Sigmoid colon (tissue), 7 donors: Measurements from ENCODE around the gene THRB. TPM values are rescaled to one million over a fixed set of nuclear protein-coding genes. Genes with fewer than 3 reads are reported as not detected.

ENCODE experiments used
- DNase-seq: peaks from one replicate; pipeline ENCODE4 v3.0.0-alpha.2; 2019
- H3K27ac ChIP-seq, 4 donors: fragments of 200-600 bp; sonication (generic); one replicate each; pipeline ENCODE4 v1.5.1; 2016 to 2019; ENCODE audit warnings: mild to moderate bottlenecking in 1 of 4
- H3K27me3 ChIP-seq, 3 donors: fragments of 200-600 bp; sonication (generic); one replicate each; pipeline ENCODE4 v1.5.1; 2019; ENCODE audit warnings: mild to moderate bottlenecking in 1 of 3
- H3K36me3 ChIP-seq, 4 donors: fragments of 200-600 bp; sonication (generic); one replicate each; pipeline ENCODE4 v1.5.1; 2016 to 2019
- H3K4me1 ChIP-seq, 4 donors: fragments of 200-600 bp; sonication (generic); one replicate each; pipeline ENCODE4 v1.5.1; 2017 to 2019
- H3K4me3 ChIP-seq, 4 donors: fragments of 200-600 bp; sonication (generic); one replicate each; pipeline ENCODE4 v1.5.1; 2017 to 2019; ENCODE audit warnings: mild to moderate bottlenecking in 2 of 4, moderate library complexity in 1 of 4
- H3K9me3 ChIP-seq, 4 donors: fragments of 200-600 bp in 3 of 4; sonication (generic) in 3 of 4; one replicate each; pipeline versions ENCODE4 v1.5.1 to v1.6.1; 2013 to 2019
- EP300 ChIP-seq, 4 donors: sonication (generic); formaldehyde crosslinking; IDR thresholded peaks; one replicate each; pipeline ENCODE4 v1.6.1; 2017; ENCODE audit warnings: antibody characterized with exemption in 4 of 4
- POLR2A ChIP-seq, 2 donors: fragments of 450-650 bp; IDR thresholded peaks; one replicate each; pipeline ENCODE4 v1.6.1; 2016; ENCODE audit warnings: antibody characterized with exemption in 2 of 2, mild to moderate bottlenecking in 2 of 2, moderate library complexity in 2 of 2
- POLR2AphosphoS5 ChIP-seq, 4 donors: sonication (generic); formaldehyde crosslinking; IDR thresholded peaks; one replicate each; pipeline ENCODE4 v1.6.1; 2017; ENCODE audit warnings: antibody characterized with exemption in 4 of 4
- WGBS, 2 donors: extraction: QIAGEN DNeasy Blood & Tissue Kit; methylation state at CpG; one replicate each; pipeline ENCODE4 v1.1.7; 2013; 5-methylcytosine and 5-hydroxymethylcytosine counted together
- intact Hi-C: fragments of 100-400 bp; cut with DNase I; formaldehyde crosslinking; loops from one replicate; pipeline ENCODE4 v1.15.1; 2023
- polyA plus RNA-seq, 3 donors: library from polyadenylated mRNA; stranded (reverse); fragments of 200-250 nt; gene quantifications; one replicate each; pipeline ENCODE4 v1.2.3, GENCODE V29; 2013
- total RNA-seq, 4 donors: library from RNA; depleted of rRNA; stranded (reverse); fragments of >200 nt; gene quantifications; one replicate each; pipeline ENCODE4 v1.1.0, GENCODE V29; 2016
- TF ChIP-seq, protein P1 (sequence below), 4 experiments: fragments of 450-650 bp in 3 of 4; fragments of 200-600 bp in 1 of 4; IDR thresholded peaks; one replicate each; pipeline ENCODE4 v1.5.1; 2016 to 2019; ENCODE audit warnings: antibody characterized with exemption in 4 of 4, mild to moderate bottlenecking in 3 of 4, moderate library complexity in 2 of 4
- donor health status: healthy with polysubstance abuse.
- donor health status: Bipolar disorder and iron deficiency.
- donor health status: healthy.

The THRB gene
- total and polyA plus RNA-seq, 7 donors: 7.2 to 49.5 (median 29.7) TPM

DNA sequence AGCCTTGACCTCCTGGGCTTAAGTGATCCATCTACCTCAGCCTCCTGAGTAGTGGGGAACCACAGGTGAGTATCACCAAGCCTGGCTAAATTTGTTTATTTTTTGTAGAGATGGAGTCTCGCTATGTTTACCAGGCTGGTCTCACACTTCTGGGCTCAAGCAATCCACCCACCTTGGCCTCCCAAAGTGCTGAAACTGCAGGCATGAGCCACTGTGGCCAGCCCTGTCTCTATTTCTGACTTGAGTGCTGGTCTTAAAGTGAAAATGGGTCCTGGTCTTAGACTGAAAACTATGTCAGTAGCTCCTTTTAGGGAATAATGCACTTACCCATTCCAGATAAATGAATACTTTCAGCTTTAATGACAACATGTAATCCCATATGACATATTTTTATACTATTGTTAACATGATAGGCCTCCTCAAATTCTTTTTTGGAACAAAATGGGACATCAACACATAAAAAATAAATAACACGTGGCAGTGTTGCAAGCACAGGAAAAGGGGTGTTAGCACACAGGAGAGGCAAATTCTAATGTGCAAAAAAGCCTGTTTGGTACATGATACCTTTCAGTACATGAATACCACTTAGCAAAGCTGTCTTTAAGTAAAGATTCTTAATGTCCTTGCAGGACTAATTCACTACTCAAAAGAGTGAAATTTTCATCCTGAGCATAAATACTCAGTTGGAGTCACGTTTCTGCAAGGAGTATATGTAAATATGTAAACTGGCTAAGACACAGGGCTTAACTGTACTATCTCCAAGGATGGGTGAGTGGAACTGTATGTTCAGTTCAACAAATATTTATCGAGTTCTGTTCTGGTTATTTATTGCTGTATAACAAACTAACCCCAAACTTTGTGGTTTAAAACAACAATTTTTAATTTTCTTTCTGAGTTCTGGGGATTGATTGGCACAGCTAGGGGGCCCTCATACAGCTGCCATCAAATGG is 354.9 kb downstream of the THRB start:
- 69 to 77% methylated on average over 4 of the region's 4 CpGs for WGBS, 2 donors
- no peak for DNase-seq
- no peaks in the 10 kb centered on the region for H3K9me3 ChIP-seq
- H3K4me1 ChIP-seq: peaks cover 0 to 66% (median 57%) of the 10 kb centered on the region in 4 donors
- TF ChIP-seq EP300 (IDR thresholded peaks at IDR 0.05) (peak in 1 of 4 donors; percentile 44), POLR2AphosphoS5 (IDR thresholded peaks at IDR 0.05) (peak in 3 of 4 donors; percentile 14 to 21 (median 17)), POLR2A (IDR thresholded peaks at IDR 0.05) (no peak)
- TF ChIP-seq, protein P1, sequence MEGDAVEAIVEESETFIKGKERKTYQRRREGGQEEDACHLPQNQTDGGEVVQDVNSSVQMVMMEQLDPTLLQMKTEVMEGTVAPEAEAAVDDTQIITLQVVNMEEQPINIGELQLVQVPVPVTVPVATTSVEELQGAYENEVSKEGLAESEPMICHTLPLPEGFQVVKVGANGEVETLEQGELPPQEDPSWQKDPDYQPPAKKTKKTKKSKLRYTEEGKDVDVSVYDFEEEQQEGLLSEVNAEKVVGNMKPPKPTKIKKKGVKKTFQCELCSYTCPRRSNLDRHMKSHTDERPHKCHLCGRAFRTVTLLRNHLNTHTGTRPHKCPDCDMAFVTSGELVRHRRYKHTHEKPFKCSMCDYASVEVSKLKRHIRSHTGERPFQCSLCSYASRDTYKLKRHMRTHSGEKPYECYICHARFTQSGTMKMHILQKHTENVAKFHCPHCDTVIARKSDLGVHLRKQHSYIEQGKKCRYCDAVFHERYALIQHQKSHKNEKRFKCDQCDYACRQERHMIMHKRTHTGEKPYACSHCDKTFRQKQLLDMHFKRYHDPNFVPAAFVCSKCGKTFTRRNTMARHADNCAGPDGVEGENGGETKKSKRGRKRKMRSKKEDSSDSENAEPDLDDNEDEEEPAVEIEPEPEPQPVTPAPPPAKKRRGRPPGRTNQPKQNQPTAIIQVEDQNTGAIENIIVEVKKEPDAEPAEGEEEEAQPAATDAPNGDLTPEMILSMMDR (IDR thresholded peaks at IDR 0.05): no peak
- intact Hi-C loops: loop anchor here (5.0 kb wide), 2 partner anchors 83 to 97 kb away; no protein-coding TSS in a partner anchor
- H3K4me3 ChIP-seq: no peak overlapping the region
- no peaks in the 10 kb centered on the region for H3K27me3 ChIP-seq
- H3K27ac ChIP-seq: peak overlapping the region; percentile 56 to 79 (median 72)
- peaks cover 0 to 9% (median 6%) of the 10 kb centered on the region in 4 donors for H3K36me3 ChIP-seq

- WGBS, 2 donors: 73 to 78% methylated on average over 1 of the region's 1 CpG
- peaks cover 0 to 72% (median 58%) of the 10 kb centered on the region in 4 donors for H3K4me1 ChIP-seq
- H3K27me3 ChIP-seq: no peaks in the 10 kb centered on the region
- DNase-seq: no peak
- H3K4me3 ChIP-seq: no peak overlapping the region
- H3K27ac ChIP-seq: peak overlapping the region; percentile 56 to 79 (median 72)
- intact Hi-C loops: loop anchor here (5.0 kb wide), 2 partner anchors 83 to 97 kb away; no protein-coding TSS in a partner anchor
- peaks cover 0 to 11% (median 4%) of the 10 kb centered on the region in 4 donors for H3K36me3 ChIP-seq
- no peaks in the 10 kb centered on the region for H3K9me3 ChIP-seq
- TF ChIP-seq, protein P1 (IDR thresholded peaks at IDR 0.05): no peak
- peak in 3 of 4 donors; percentile 48 to 69 (median 63) for TF ChIP-seq POLR2AphosphoS5 (IDR thresholded peaks at IDR 0.05)
These were observed 355.8 kb downstream of the THRB start for GRCh38 chr3:24138876-24139256.

- Histone ChIP-seq H3K4me1 (peaks cover 0 to 78% (median 58%) of the 10 kb centered on the region in 4 donors), H3K27me3 (no peaks in the 10 kb centered on the region), H3K36me3 (peaks cover 0 to 7% (median 2%) of the 10 kb centered on the region in 4 donors), H3K27ac (peak overlapping the region; percentile 56 to 79 (median 72)), H3K9me3 (no peaks in the 10 kb centered on the region), H3K4me3 (no peak overlapping the region)
- no peak for DNase-seq
- intact Hi-C loops: loop anchor here (5.0 kb wide), 2 partner anchors 84 to 96 kb away; no protein-coding TSS in a partner anchor
- TF ChIP-seq, protein P1 (IDR thresholded peaks at IDR 0.05): no peak
- TF ChIP-seq EP300 (IDR thresholded peaks at IDR 0.05) (no peak), POLR2AphosphoS5 (IDR thresholded peaks at IDR 0.05) (no peak), POLR2A (IDR thresholded peaks at IDR 0.05) (no peak)
- 65 to 80% methylated on average over 6 of the region's 6 CpGs for WGBS, 2 donors
These were observed 356.4 kb downstream of the THRB start for GRCh38 chr3:24137958-24138875.

DNA sequence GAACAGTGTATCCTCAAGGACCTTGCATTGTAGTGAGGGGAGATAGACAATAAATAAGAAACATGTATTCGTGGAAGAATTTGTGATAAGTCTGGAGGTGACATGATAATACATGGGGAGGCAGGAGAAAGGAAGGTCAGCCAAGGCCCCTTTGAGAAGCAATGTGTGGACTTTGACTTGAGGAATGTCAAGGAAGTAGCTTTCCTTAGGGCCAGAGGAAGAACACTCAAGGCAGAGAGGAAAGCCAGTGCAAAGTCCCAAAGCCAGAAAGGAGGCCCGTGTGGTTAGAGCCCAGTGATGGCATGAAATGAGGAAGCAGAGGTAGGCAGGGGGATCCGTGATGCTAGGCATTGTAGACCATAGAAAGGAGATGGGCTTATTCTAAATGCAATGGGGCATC is 357.3 kb downstream of the THRB start:
- DNase-seq: no peak
- no peaks in the 10 kb centered on the region for H3K9me3 ChIP-seq
- H3K27ac ChIP-seq: peak overlapping the region; percentile 56 to 79 (median 72)
- intact Hi-C loops: loop anchor here (5.0 kb wide), 2 partner anchors 85 to 95 kb away; no protein-coding TSS in a partner anchor
- H3K4me3 ChIP-seq: no peak overlapping the region
- 89 to 92% methylated on average over 3 of the region's 3 CpGs for WGBS, 2 donors
- peaks cover 0 to 78% (median 58%) of the 10 kb centered on the region in 4 donors for H3K4me1 ChIP-seq
- H3K36me3 ChIP-seq: peaks cover 0 to 11% (median 5%) of the 10 kb centered on the region in 4 donors
- H3K27me3 ChIP-seq: no peaks in the 10 kb centered on the region
- TF ChIP-seq, protein P1 (IDR thresholded peaks at IDR 0.05): no peak
- TF ChIP-seq EP300 (IDR thresholded peaks at IDR 0.05) (no peak), POLR2AphosphoS5 (IDR thresholded peaks at IDR 0.05) (no peak)
